OCI-LY3 (cell line): ENCODE data around the gene SH3PXD2A.

Experiments used
- H2AFZ ChIP-seq: fragments of 200-600, 300-600 bp; shearing (Covaris generic); 2 replicates; pipeline ENCODE4 v1.6.0; 2014; ENCODE audit warnings: antibody characterized with exemption, low read depth, low read length
- H3K27ac ChIP-seq: fragments of 200-600, 300-600 bp; sonication (generic); 2 replicates; pipeline ENCODE4 v1.5.1; 2014; ENCODE audit warnings: mild to moderate bottlenecking, low read length, moderate library complexity, mixed read lengths
- H3K27me3 ChIP-seq: fragments of 200-600, 300-600 bp; sonication (generic); 2 replicates; pipeline ENCODE4 v1.6.1; 2014; ENCODE audit warnings: low read depth, low read length, mixed read lengths
- H3K36me3 ChIP-seq: fragments of 200-600, 300-600 bp; sonication (generic); replicated peaks from 2 replicates; pipeline ENCODE3; 2014; ENCODE audit warnings: low read depth, low read length, mixed read lengths
- H3K4me1 ChIP-seq: fragments of 300-600, 200-600 bp; sonication (generic); 2 replicates; pipeline ENCODE4 v1.6.1; 2014; ENCODE audit warnings: low read length, mixed read lengths
- H3K4me2 ChIP-seq: fragments of 200-600, 300-600 bp; sonication (generic); 2 replicates; pipeline ENCODE4 v1.6.1; 2014; ENCODE audit warnings: low read length, mixed read lengths
- H3K4me3 ChIP-seq: fragments of 300-600, 200-600 bp; sonication (generic); 2 replicates; pipeline ENCODE4 v1.5.1; 2014; ENCODE audit warnings: antibody characterized with exemption, mild to moderate bottlenecking, low read length, moderate library complexity
- H3K79me2 ChIP-seq: fragments of 300-600, 200-600 bp; shearing (Covaris generic); 2 replicates; pipeline ENCODE4 v1.6.1; 2014; ENCODE audit warnings: mild to moderate bottlenecking, low read length, mixed read lengths
- H3K9ac ChIP-seq: fragments of 300-600, 200-600 bp; shearing (Covaris generic); 2 replicates; pipeline ENCODE4 v1.6.0; 2014; ENCODE audit warnings: mild to moderate bottlenecking, low read length, moderate library complexity
- H3K9me3 ChIP-seq: fragments of 200-600, 300-600 bp; shearing (Covaris generic); 2 replicates; pipeline ENCODE4 v1.6.1; 2014; ENCODE audit warnings: low read length, mixed read lengths; ENCODE audit not compliant: insufficient read depth
- H4K20me1 ChIP-seq: fragments of 200-600, 300-600 bp; sonication (generic); 2 replicates; pipeline ENCODE4 v1.6.1; 2016; ENCODE audit warnings: low read length, mixed read lengths; ENCODE audit not compliant: insufficient read depth
- CTCF ChIP-seq: fragments of 200-600, 300-600 bp; sonication (generic); IDR thresholded peaks from 2 replicates; pipeline ENCODE4 v1.5.1; 2014; ENCODE audit warnings: antibody characterized with exemption, low read length, low read depth
- EZH2phosphoT487 ChIP-seq: fragments of 200-600 bp; shearing (Covaris generic); IDR thresholded peaks from 2 replicates; pipeline ENCODE4 v1.6.1; 2018; ENCODE audit warnings: antibody characterized with exemption, mixed run types, low read depth

Gene SH3PXD2A

DNA sequence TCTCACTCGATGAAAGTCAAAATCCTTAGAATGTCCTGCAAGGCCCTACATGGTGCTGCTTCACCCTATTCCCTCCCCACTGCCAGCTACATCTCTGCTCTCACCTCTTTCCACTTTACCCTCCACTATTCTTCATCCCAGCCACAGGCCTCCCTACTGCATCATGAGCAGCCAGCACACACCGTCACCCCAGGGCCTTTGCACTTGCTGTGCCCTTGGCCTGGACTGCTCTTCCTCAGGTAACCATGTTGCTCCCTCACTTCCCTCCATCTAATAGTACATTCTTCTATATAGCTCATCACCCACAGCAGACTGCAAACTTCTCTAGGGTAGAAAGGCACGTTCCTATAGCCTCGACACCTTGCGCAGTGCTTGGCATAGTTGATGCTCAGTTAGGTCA lies 167.7 kb downstream of the SH3PXD2A start:
- Histone ChIP-seq H3K9me3 (no peaks in the 10 kb centered on the region), H3K79me2 (peaks cover 70% of the 10 kb centered on the region), H2AFZ (no peak overlapping the region), H3K4me1 (peaks cover 34% of the 10 kb centered on the region), H3K4me2 (no peak overlapping the region), H3K9ac (no peak overlapping the region), H3K27ac (no peak overlapping the region), H3K36me3 (peaks cover 8% of the 10 kb centered on the region), H3K27me3 (no peaks in the 10 kb centered on the region), H3K4me3 (no peak overlapping the region), H4K20me1 (peaks cover 67% of the 10 kb centered on the region)
- TF ChIP-seq EZH2phosphoT487 (no peak), CTCF (no peak)

DNA sequence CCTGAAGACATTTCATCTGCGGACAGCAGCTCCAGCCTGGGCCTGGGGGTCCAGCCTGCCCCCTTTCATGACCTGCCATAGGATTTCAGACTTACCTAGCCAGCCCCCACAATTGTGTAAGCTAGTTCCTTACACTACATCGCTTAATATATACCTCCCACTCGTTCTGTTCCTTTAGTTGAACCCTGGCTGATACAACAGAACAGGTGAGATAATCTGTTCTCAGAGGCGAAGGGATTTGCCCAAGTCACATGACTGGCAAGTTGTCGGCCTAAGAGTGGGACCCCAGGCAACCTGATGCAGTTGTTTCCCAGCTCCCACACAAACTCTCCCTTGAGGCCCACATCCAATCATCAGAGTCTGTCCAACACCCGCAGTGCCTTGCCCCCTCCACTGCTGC lies 168.2 kb downstream of the SH3PXD2A start:
- peaks cover 34% of the 10 kb centered on the region for H3K4me1 ChIP-seq
- TF ChIP-seq CTCF (no peak), EZH2phosphoT487 (no peak)
- no peaks in the 10 kb centered on the region for H3K27me3 ChIP-seq
- peaks cover 8% of the 10 kb centered on the region for H3K36me3 ChIP-seq
- H3K79me2 ChIP-seq: peaks cover 68% of the 10 kb centered on the region
- H3K9ac ChIP-seq: no peak overlapping the region
- no peaks in the 10 kb centered on the region for H3K9me3 ChIP-seq
- H3K4me2 ChIP-seq: no peak overlapping the region
- no peak overlapping the region for H3K27ac ChIP-seq
- peaks cover 67% of the 10 kb centered on the region for H4K20me1 ChIP-seq
- no peak overlapping the region for H2AFZ ChIP-seq
- H3K4me3 ChIP-seq: no peak overlapping the region

DNA sequence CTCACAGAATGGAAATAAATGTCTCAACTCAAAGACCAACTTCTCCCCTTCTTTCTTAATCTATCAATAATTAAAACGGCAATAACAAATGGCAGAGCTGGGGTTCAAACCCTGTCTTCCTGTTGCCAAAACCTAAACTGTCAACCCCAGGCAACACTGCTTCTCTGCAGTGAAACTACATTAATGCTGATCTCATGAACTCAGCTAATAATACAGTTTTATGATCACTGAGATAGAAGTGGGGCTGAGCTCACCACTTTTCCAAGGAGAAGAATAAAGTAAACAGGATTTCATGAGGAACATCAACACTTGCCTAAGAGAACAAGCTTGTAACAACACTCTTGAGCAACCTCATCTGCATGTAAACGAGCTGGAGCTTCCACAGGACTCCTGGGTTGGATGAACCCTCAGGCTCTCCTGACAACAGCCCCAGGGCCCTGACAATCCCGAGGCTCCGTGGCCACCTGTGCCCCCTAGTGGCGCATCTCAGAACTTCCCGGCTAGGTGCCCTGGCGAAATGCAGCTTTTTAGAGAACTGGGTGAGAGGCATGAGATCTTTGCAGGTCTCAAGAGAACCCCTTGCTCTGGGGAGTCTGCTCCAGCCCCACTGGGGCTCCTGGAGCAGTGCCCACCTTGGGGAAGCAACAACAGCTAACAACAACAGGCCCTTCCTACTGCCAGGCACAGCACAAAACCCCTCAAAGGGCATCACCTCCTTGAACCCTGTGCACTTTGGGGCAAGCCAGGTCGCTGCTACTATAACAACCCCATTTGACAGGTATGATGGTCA lies 169.3 kb downstream of the SH3PXD2A start:
- H3K79me2 ChIP-seq: peaks cover 57% of the 10 kb centered on the region
- peak; percentile 75 for TF ChIP-seq CTCF
- no peak for TF ChIP-seq EZH2phosphoT487

DNA sequence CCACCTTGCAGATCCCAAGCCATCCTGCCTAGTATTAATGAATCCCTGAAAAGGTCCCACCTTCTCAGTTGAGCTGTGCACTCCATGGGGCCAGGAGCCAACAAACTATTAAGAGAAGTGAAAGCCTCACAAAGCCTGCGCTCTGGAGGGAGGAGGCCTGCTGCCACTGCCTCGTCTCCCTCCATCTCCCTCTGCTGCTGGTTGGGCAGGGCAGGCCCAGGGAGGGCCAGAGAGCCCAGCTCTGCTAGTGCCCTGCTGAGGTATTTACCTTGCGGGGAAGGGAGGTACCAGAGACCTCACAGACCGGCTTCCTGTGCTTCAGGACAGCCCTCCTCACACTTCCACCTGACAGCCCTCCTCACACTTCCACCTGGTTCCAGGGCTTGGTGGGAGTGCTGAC lies 171.5 kb downstream of the SH3PXD2A start:
- Histone ChIP-seq H3K4me1 (peaks cover 21% of the 10 kb centered on the region), H3K79me2 (peaks cover 58% of the 10 kb centered on the region), H4K20me1 (peaks cover 43% of the 10 kb centered on the region), H2AFZ (no peak overlapping the region), H3K27ac (no peak overlapping the region), H3K27me3 (no peaks in the 10 kb centered on the region), H3K36me3 (no peaks in the 10 kb centered on the region), H3K4me2 (no peak overlapping the region), H3K9me3 (no peaks in the 10 kb centered on the region), H3K4me3 (no peak overlapping the region), H3K9ac (no peak overlapping the region)
- TF ChIP-seq CTCF: no peak
- no peak for TF ChIP-seq EZH2phosphoT487

More for the DNA sequence above, 169.3 kb downstream of the SH3PXD2A start:
- Histone ChIP-seq H2AFZ (no peak overlapping the region), H3K36me3 (peaks cover 8% of the 10 kb centered on the region), H3K4me1 (peaks cover 26% of the 10 kb centered on the region), H3K27me3 (no peaks in the 10 kb centered on the region), H3K9me3 (no peaks in the 10 kb centered on the region), H4K20me1 (peaks cover 59% of the 10 kb centered on the region), H3K27ac (no peak overlapping the region), H3K4me3 (no peak overlapping the region), H3K9ac (no peak overlapping the region), H3K4me2 (no peak overlapping the region)
